HepG2 (cell line): ENCODE results near the gene AGPAT2. TPM values are rescaled to one million over a fixed set of nuclear protein-coding genes. Genes with fewer than 3 reads are reported as not detected.

Source experiments
- AGO2 ChIP-seq: fragments of 200-400 bp; formaldehyde crosslinking; optimal IDR thresholded peaks from 2 replicates; pipeline ENCODE3; 2017; ENCODE audit warnings: mild to moderate bottlenecking, low read depth, low read length, moderate library complexity
- ARHGAP35 ChIP-seq: sonication (generic); formaldehyde crosslinking; IDR thresholded peaks from 2 replicates; pipeline ENCODE4 v1.9.0; 2022; ENCODE audit warnings: mild to moderate bottlenecking, inconsistent platforms, moderate library complexity, missing genetic modification reagents, borderline replicate concordance
- GABPA ChIP-seq, 2 experiments: IDR thresholded peaks; 2 replicates each; pipeline ENCODE4 v1.6.1; 2011 to 2016; ENCODE audit warnings: low read depth in 2 of 2, low read length in 1 of 2, missing biosample characterization in 1 of 2, missing genetic modification characterization in 1 of 2
- JUN ChIP-seq: sonication (generic); formaldehyde crosslinking; IDR thresholded peaks from 2 replicates; pipeline ENCODE4 v1.4.0; 2020; ENCODE audit warnings: mild to moderate bottlenecking, missing genetic modification reagents
- KDM4B ChIP-seq: sonication (generic); formaldehyde crosslinking; IDR thresholded peaks from 2 replicates; pipeline ENCODE4 v1.4.0; 2020; ENCODE audit warnings: missing genetic modification reagents
- KDM5A ChIP-seq: fragments of 200-600 bp; sonication (generic); IDR thresholded peaks from 2 replicates; pipeline ENCODE4 v1.7.0; 2018; ENCODE audit warnings: antibody characterized with exemption, mild to moderate bottlenecking, low read length, borderline replicate concordance
- KLF15 ChIP-seq: sonication (generic); formaldehyde crosslinking; IDR thresholded peaks from 2 replicates; pipeline ENCODE4 v1.8.1; 2023; ENCODE audit warnings: borderline replicate concordance, mild to moderate bottlenecking, inconsistent platforms, missing genetic modification reagents, mixed read lengths
- LBX2 ChIP-seq: sonication (generic); formaldehyde crosslinking; IDR thresholded peaks from 2 replicates; pipeline ENCODE4 v1.5.0; 2020; ENCODE audit warnings: missing genetic modification reagents, mild to moderate bottlenecking, borderline replicate concordance
- MEIS2 ChIP-seq: sonication (generic); formaldehyde crosslinking; IDR thresholded peaks from 2 replicates; pipeline ENCODE4 v1.9.0; 2021; ENCODE audit warnings: mild to moderate bottlenecking, missing genetic modification reagents
- NBN ChIP-seq: fragments of 450-650 bp; conservative IDR thresholded peaks from 2 replicates; pipeline ENCODE4 v1.6.1; 2017
- RXRA ChIP-seq: sonication (generic); formaldehyde crosslinking; IDR thresholded peaks from 2 replicates; pipeline ENCODE4 v1.5.1; 2020; ENCODE audit warnings: missing genetic modification reagents
- SAFB2 ChIP-seq: sonication (generic); formaldehyde crosslinking; IDR thresholded peaks from 2 replicates; pipeline ENCODE4 v1.5.1; 2020; ENCODE audit warnings: missing genetic modification reagents, low read depth, mild to moderate bottlenecking, borderline replicate concordance
- SOX13 ChIP-seq, 3 experiments: fragments of 450-650 bp in 1 of 3; sonication (generic) in 1 of 3; formaldehyde crosslinking in 1 of 3; IDR thresholded peaks in 2 of 3; conservative IDR thresholded peaks in 1 of 3; 2 replicates each; pipeline versions ENCODE4 v1.5.0 to v1.6.1; 2016 to 2020; ENCODE audit warnings: antibody characterized with exemption in 1 of 3, mild to moderate bottlenecking in 1 of 3, missing compliant biosample characterization in 1 of 3, missing genetic modification reagents in 1 of 3, moderate library complexity in 1 of 3
- TCF7L2 ChIP-seq: IDR thresholded peaks from 2 replicates; pipeline ENCODE4 v1.6.1; 2011; ENCODE audit warnings: mild to moderate bottlenecking, low read depth, low read length, moderate library complexity
- WIZ ChIP-seq: sonication (generic); formaldehyde crosslinking; IDR thresholded peaks from 2 replicates; pipeline ENCODE4 v1.5.1; 2020; ENCODE audit warnings: mild to moderate bottlenecking, missing genetic modification reagents
- ZBTB38 ChIP-seq: sonication (generic); formaldehyde crosslinking; IDR thresholded peaks from 2 replicates; pipeline ENCODE4 v1.5.1; 2020; ENCODE audit warnings: mild to moderate bottlenecking, missing genetic modification reagents
- ZBTB7A ChIP-seq: sonication (generic); formaldehyde crosslinking; IDR thresholded peaks from 2 replicates; pipeline ENCODE4 v1.8.0; 2022; ENCODE audit warnings: mild to moderate bottlenecking, missing genetic modification reagents
- ZBTB7B ChIP-seq: sonication (generic); formaldehyde crosslinking; IDR thresholded peaks from 2 replicates; pipeline ENCODE4 v1.4.0; 2020; ENCODE audit warnings: missing genetic modification reagents
- ZNF775 ChIP-seq: sonication (generic); formaldehyde crosslinking; IDR thresholded peaks from 2 replicates; pipeline ENCODE4 v1.4.0; 2020; ENCODE audit warnings: missing genetic modification reagents, mild to moderate bottlenecking, moderate library complexity, borderline replicate concordance
- ZSCAN30 ChIP-seq: sonication (generic); formaldehyde crosslinking; IDR thresholded peaks from 2 replicates; pipeline ENCODE4 v1.5.0; 2020; ENCODE audit warnings: mild to moderate bottlenecking, missing genetic modification reagents
- polyA plus RNA-seq, 8 experiments: library from polyadenylated mRNA; depleted of rRNA in 3 of 8; stranded (reverse) in 7 of 8; unstranded in 1 of 8; fragments of >200 nt; fragmentation: Illumina TruSeq in 4 of 8; extraction: Trizol in 4 of 8; gene quantifications; 2 replicates each; pipeline versions ENCODE4 v1.2.1 to v1.2.3, GENCODE V29; 2011 to 2016; ENCODE audit warnings: low read depth in 4 of 8, missing spikeins in 1 of 8, mixed read lengths in 1 of 8; ENCODE audit not compliant: insufficient read depth in 1 of 8
- total RNA-seq, 5 experiments: library from RNA; depleted of rRNA; stranded (reverse); fragments of >200 nt; fragmentation: Illumina TruSeq; extraction: Trizol; gene quantifications; 2 replicates each; pipeline ENCODE4 v1.2.3, GENCODE V29; 2016; ENCODE audit warnings: low read depth in 1 of 5
- TF ChIP-seq, protein P1 (sequence below): IDR thresholded peaks from 2 replicates; pipeline ENCODE4 v1.6.1; 2016; ENCODE audit warnings: missing biosample characterization, missing genetic modification reagents, low read depth
- TF ChIP-seq, protein P2 (sequence below): fragments of 450-650 bp; IDR thresholded peaks from 2 replicates; pipeline ENCODE4 v1.6.1; 2016
- TF ChIP-seq, protein P3 (sequence below): IDR thresholded peaks from 2 replicates; pipeline ENCODE4 v1.6.1; 2016; ENCODE audit warnings: low read depth
- TF ChIP-seq, protein P4 (sequence below): sonication (generic); formaldehyde crosslinking; IDR thresholded peaks from 2 replicates; pipeline ENCODE4 v1.4.0; 2020; ENCODE audit warnings: missing genetic modification reagents

Gene AGPAT2
- total and polyA plus RNA-seq, 2 of the 13 experiments (the other 11 are each of a cell fraction or from before 2014, with no cell fraction given), result 3.9 to 25.8 TPM

DNA sequence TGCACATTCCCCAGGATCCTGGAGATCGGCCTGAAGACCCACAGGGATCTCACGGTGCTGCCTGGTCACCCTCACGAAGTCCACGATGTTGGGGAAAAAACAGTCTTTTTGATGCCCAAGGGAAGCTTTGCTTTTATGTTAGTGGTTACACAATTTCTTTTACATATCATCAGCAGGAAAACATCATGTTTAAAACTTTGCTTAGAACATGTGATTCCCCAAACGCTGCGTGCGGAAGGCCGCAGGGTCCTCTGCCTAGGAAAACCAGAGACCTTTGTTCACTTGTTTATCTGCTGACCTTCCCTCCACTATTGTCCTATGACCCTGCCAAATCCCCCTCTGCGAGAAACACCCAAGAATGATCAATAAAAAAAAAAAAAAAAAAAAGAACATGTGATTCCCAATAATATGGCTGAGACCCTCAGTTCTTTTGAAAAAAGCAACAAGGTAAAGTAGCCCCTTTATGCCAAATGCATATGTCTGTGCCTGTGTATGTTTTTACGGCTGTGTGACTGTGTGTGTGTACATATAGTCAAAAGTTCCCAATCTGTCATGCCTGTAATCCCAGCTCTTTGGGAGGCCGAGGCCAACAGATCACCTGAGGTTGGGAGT, 11.5 kb upstream of the AGPAT2 start (continued):
- TF ChIP-seq ARHGAP35 (CRISPR knock-in tag), result no peak
- TF ChIP-seq KDM4B, result no peak
- TF ChIP-seq, protein P1, sequence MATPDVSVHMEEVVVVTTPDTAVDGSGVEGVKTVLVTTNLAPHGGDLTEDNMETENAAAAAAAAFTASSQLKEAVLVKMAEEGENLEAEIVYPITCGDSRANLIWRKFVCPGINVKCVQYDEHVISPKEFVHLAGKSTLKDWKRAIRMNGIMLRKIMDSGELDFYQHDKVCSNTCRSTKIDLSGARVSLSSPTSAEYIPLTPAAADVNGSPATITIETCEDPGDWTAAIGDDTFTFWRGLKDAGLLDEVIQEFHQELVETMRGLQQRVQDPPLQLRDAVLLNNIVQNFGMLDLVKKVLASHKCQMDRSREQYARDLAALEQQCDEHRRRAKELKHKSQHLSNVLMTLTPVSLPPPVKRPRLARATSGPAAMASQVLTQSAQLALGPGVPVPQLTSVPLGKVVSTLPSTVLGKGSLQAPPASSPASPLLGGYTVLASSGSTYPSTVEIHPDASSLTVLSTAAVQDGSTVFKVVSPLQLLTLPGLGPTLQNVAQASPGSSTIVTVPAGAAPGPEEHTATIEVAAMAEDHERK (CRISPR knock-in tag), result no peak
- TF ChIP-seq KLF15, result no peak
- TF ChIP-seq SAFB2, result no peak
- 0 out of 2 replicates have a peak, but pooled peaks have one; percentile 24 for TF ChIP-seq ZBTB7B (CRISPR knock-in tag)
- no peak for TF ChIP-seq LBX2 (CRISPR knock-in tag)
- no peak for TF ChIP-seq AGO2
- TF ChIP-seq, protein P2, sequence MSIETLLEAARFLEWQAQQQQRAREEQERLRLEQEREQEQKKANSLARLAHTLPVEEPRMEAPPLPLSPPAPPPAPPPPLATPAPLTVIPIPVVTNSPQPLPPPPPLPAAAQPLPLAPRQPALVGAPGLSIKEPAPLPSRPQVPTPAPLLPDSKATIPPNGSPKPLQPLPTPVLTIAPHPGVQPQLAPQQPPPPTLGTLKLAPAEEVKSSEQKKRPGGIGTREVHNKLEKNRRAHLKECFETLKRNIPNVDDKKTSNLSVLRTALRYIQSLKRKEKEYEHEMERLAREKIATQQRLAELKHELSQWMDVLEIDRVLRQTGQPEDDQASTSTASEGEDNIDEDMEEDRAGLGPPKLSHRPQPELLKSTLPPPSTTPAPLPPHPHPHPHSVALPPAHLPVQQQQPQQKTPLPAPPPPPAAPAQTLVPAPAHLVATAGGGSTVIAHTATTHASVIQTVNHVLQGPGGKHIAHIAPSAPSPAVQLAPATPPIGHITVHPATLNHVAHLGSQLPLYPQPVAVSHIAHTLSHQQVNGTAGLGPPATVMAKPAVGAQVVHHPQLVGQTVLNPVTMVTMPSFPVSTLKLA, result no peak
- no peak for TF ChIP-seq TCF7L2
- TF ChIP-seq, protein P3, sequence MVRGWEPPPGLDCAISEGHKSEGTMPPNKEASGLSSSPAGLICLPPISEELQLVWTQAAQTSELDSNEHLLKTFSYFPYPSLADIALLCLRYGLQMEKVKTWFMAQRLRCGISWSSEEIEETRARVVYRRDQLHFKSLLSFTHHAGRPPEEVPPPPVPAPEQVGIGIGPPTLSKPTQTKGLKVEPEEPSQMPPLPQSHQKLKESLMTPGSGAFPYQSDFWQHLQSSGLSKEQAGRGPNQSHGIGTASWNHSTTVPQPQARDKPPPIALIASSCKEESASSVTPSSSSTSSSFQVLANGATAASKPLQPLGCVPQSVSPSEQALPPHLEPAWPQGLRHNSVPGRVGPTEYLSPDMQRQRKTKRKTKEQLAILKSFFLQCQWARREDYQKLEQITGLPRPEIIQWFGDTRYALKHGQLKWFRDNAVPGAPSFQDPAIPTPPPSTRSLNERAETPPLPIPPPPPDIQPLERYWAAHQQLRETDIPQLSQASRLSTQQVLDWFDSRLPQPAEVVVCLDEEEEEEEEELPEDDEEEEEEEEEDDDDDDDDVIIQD (CRISPR knock-in tag), result no peak
- TF ChIP-seq GABPA (IDR thresholded peaks at IDR 0.05; ENCODE audit: low read depth, low read length), result no peak
- TF ChIP-seq GABPA (CRISPR knock-in tag; IDR thresholded peaks at IDR 0.05; ENCODE audit: low read depth), result no peak
- no peak for TF ChIP-seq NBN
- TF ChIP-seq ZBTB38 (CRISPR knock-in tag), result no peak
- TF ChIP-seq WIZ (CRISPR knock-in tag), result no peak
- no peak for TF ChIP-seq ZSCAN30
- no peak for TF ChIP-seq KDM5A
- 0 out of 2 replicates have a peak, but pooled peaks have one; percentile 51 for TF ChIP-seq SOX13 (IDR thresholded peaks at IDR 0.05)
- peak in 1 of 2 experiments; percentile 43; a peak in 1 of 4 replicates for TF ChIP-seq SOX13 (CRISPR knock-in tag; conservative IDR thresholded peaks at IDR 0.05 in 1 of 2, IDR thresholded peaks at IDR 0.05 in 1 of 2)
- no peak for TF ChIP-seq RXRA
- TF ChIP-seq, protein P4, sequence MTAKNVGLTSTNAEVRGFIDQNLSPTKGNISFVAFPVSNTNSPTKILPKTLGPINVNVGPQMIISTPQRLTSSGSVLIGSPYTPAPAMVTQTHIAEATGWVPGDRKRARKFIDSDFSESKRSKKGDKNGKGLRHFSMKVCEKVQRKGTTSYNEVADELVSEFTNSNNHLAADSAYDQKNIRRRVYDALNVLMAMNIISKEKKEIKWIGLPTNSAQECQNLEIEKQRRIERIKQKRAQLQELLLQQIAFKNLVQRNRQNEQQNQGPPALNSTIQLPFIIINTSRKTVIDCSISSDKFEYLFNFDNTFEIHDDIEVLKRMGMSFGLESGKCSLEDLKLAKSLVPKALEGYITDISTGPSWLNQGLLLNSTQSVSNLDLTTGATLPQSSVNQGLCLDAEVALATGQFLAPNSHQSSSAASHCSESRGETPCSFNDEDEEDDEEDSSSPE (CRISPR knock-in tag), result no peak
- no peak for TF ChIP-seq MEIS2 (CRISPR knock-in tag)
- no peak for TF ChIP-seq ZNF775 (CRISPR knock-in tag)
- no peak for TF ChIP-seq JUN (CRISPR knock-in tag)
- 0 out of 2 replicates have a peak, but pooled peaks have one; percentile 2 for TF ChIP-seq ZBTB7A
